ENCODE measurements around the gene TBL2.
"Not testable (repeated sequence)": the region's sequence is repeated elsewhere in the genome, so short reads cannot be mapped to it uniquely, and the experiment has no call there.

TBL2 gene

GRCh38 chr7:73606801-73607691 lies 28.7 kb upstream of the TBL2 start:
- DNase-seq: peak; percentile 46 to 60

- no peak for DNase-seq
Measured at GRCh38 chr7:73605601-73606220, 27.3 kb upstream of the TBL2 start.

- no peak for DNase-seq
Measured at GRCh38 chr7:73602721-73603651, 24.6 kb upstream of the TBL2 start.

GRCh38 chr7:73599916-73600315 lies 21.5 kb upstream of the TBL2 start:
- DNase-seq: no peak

- DNase-seq: no peak
Measured at GRCh38 chr7:73599151-73599882, 20.9 kb upstream of the TBL2 start.

GRCh38 chr7:73597978-73598782 lies 19.8 kb upstream of the TBL2 start:
- DNase-seq: no peak

GRCh38 chr7:73596191-73597065 lies 18.0 kb upstream of the TBL2 start:
- DNase-seq: no peak

- DNase-seq: no peak
Measured at GRCh38 chr7:73595358-73595757, 17.0 kb upstream of the TBL2 start.

GRCh38 chr7:73593207-73594045 lies 15.0 kb upstream of the TBL2 start:
- no peak for DNase-seq

GRCh38 chr7:73586911-73587310 lies 8.5 kb upstream of the TBL2 start:
- DNase-seq: no peak

- no peak for DNase-seq
Measured at GRCh38 chr7:73585196-73585595, 6.8 kb upstream of the TBL2 start.

GRCh38 chr7:73582664-73583202 lies 4.4 kb upstream of the TBL2 start:
- DNase-seq: no peak

GRCh38 chr7:73581006-73581405 lies 2.6 kb upstream of the TBL2 start:
- DNase-seq: not testable (repeated sequence)

- DNase-seq: no peak
Measured at GRCh38 chr7:73577627-73578341, 595 bp downstream of the TBL2 start.

- DNase-seq: no peak
Measured at GRCh38 chr7:73573791-73574190, 4.6 kb downstream of the TBL2 start.

GRCh38 chr7:73573276-73573675 lies 5.1 kb downstream of the TBL2 start:
- DNase-seq: no peak

GRCh38 chr7:73572767-73573186 lies 5.6 kb downstream of the TBL2 start:
- no peak for DNase-seq

GRCh38 chr7:73570977-73571376 lies 7.4 kb downstream of the TBL2 start:
- no peak for DNase-seq

GRCh38 chr7:73570521-73570920 lies 7.9 kb downstream of the TBL2 start:
- DNase-seq: no peak

Measured in NCI-H1930 (cell line).